Endothelial cell of umbilical vein (primary cell): ENCODE measurements around the gene SCTR. TPM values are rescaled to one million over a fixed set of nuclear protein-coding genes. Genes with fewer than 3 reads are reported as not detected.

ENCODE experiments used
- BruUV-seq: library from RNA; stranded (reverse); fragments of 400-500 nt; replicated peaks from 2 replicates; lab custom pipeline; 2021; lab: Mats Ljungman, UMichigan
- CTCF ChIA-PET: fragments of 300-600, 350-600 bp; sonication (Branson Sonifier 250); formaldehyde crosslinking; loops from one replicate; lab custom pipeline; 2021; ENCODE audit warnings: antibody characterized with exemption, inconsistent platforms; lab: Charles Lee
- POLR2A ChIA-PET: fragments of 300-600, 350-600 bp; sonication (Branson Sonifier 250); formaldehyde crosslinking; loops from one replicate; lab custom pipeline; 2021; ENCODE audit warnings: antibody characterized with exemption, inconsistent platforms; lab: Charles Lee
- DNase-seq: peaks from one replicate; pipeline ENCODE4 v3.0.0-alpha.2; 2011; ENCODE audit warnings: low read depth, low spot score
- FAIRE-seq: peaks from 2 replicates; lab custom pipeline; 2011; peaks lifted over from hg19 to GRCh38; lab: Jason Lieb, UNC
- H2AFZ ChIP-seq: 2 replicates; pipeline ENCODE4 v1.6.0; 2012; ENCODE audit warnings: low read depth, low read length, control low read depth, inconsistent platforms
- H3K27ac ChIP-seq: 2 replicates; pipeline ENCODE4 v1.5.1; 2011; ENCODE audit warnings: low read depth, mild to moderate bottlenecking, control low read depth, low read length, moderate library complexity; ENCODE audit not compliant: insufficient read depth
- H3K27me3 ChIP-seq, 2 experiments: 2 replicates each; pipeline versions ENCODE4 v1.6.0 to v1.6.1; 2011; ENCODE audit warnings: low read length in 2 of 2, mixed read lengths in 1 of 2; ENCODE audit not compliant: control insufficient read depth in 2 of 2, insufficient read depth in 2 of 2
- H3K36me3 ChIP-seq, 2 experiments: 2 replicates in 1 of 2; 3 replicates in 1 of 2; pipeline ENCODE4 v1.5.1; 2011; ENCODE audit warnings: low read length in 2 of 2, mild to moderate bottlenecking in 1 of 2, moderate library complexity in 1 of 2; ENCODE audit not compliant: control insufficient read depth in 2 of 2, insufficient read depth in 2 of 2; ENCODE audit errors: extremely low read depth in 1 of 2
- H3K4me1 ChIP-seq: 3 replicates; pipeline ENCODE4 v1.5.1; 2011; ENCODE audit warnings: mild to moderate bottlenecking, low read length; ENCODE audit not compliant: control insufficient read depth, insufficient read depth; ENCODE audit errors: extremely low read depth
- H3K4me2 ChIP-seq: 2 replicates; pipeline ENCODE4 v1.6.1; 2011; ENCODE audit warnings: low read length, control low read depth, mixed read lengths; ENCODE audit not compliant: insufficient read depth
- H3K4me3 ChIP-seq, 3 experiments: fragments of 200-600 bp in 1 of 3; sonication (generic), shearing (Covaris generic) in 1 of 3; replicated peaks in 1 of 3; 2 replicates each; pipeline ENCODE4 v1.5.1; 2011 to 2016; ENCODE audit warnings: control low read depth in 3 of 3, low read length in 3 of 3, mild to moderate bottlenecking in 2 of 3, inconsistent platforms in 1 of 3, low read depth in 1 of 3, moderate library complexity in 1 of 3; ENCODE audit not compliant: insufficient read depth in 1 of 3
- H3K79me2 ChIP-seq: 2 replicates; pipeline ENCODE4 v1.6.0; 2012; ENCODE audit warnings: low read length, inconsistent platforms; ENCODE audit not compliant: control insufficient read depth, insufficient read depth
- H3K9ac ChIP-seq: replicated peaks from 2 replicates; pipeline ENCODE3; 2011; ENCODE audit warnings: low read length, control low read depth; ENCODE audit not compliant: insufficient read depth; ENCODE audit errors: extremely low read depth
- H3K9me1 ChIP-seq: replicated peaks from 3 replicates; pipeline ENCODE4 v1.6.0; 2011; ENCODE audit warnings: mild to moderate bottlenecking, low read length; ENCODE audit not compliant: control insufficient read depth, insufficient read depth; ENCODE audit errors: extremely low read depth
- H3K9me3 ChIP-seq: replicated peaks from 2 replicates; pipeline ENCODE4 v1.5.1; 2012; ENCODE audit warnings: low read length, inconsistent platforms; ENCODE audit not compliant: control insufficient read depth, insufficient read depth
- H4K20me1 ChIP-seq: replicated peaks from 2 replicates; pipeline ENCODE3; 2011; ENCODE audit warnings: mild to moderate bottlenecking, low read length; ENCODE audit not compliant: control insufficient read depth, insufficient read depth; ENCODE audit errors: extremely low read depth
- EZH2 ChIP-seq: IDR thresholded peaks from 2 replicates; pipeline ENCODE4 v1.6.1; 2012; ENCODE audit warnings: borderline replicate concordance, low read depth, mild to moderate bottlenecking, moderate library complexity, low read length, inconsistent platforms; ENCODE audit not compliant: severe bottlenecking
- FOS ChIP-seq: IDR thresholded peaks from 2 replicates; pipeline ENCODE4 v1.6.1; 2011; ENCODE audit warnings: mild to moderate bottlenecking, low read length, moderate library complexity, borderline replicate concordance; ENCODE audit not compliant: insufficient read depth
- GATA2 ChIP-seq: IDR thresholded peaks from 2 replicates; pipeline ENCODE4 v1.7.0; 2011; ENCODE audit warnings: low read depth, mild to moderate bottlenecking, moderate library complexity, mixed read lengths, low read length; ENCODE audit not compliant: insufficient read length, insufficient read depth
- JUN ChIP-seq: IDR thresholded peaks from 2 replicates; pipeline ENCODE4 v1.6.1; 2011; ENCODE audit warnings: borderline replicate concordance, low read depth; ENCODE audit not compliant: insufficient read length, insufficient read depth
- MYC ChIP-seq: IDR thresholded peaks from one replicate; pipeline ENCODE4 v1.6.1; 2011; ENCODE audit warnings: mild to moderate bottlenecking, low read depth, low read length
- POLR2A ChIP-seq: IDR thresholded peaks from 2 replicates; pipeline ENCODE4 v1.6.1; 2012; ENCODE audit warnings: low read depth, mild to moderate bottlenecking, control low read depth, low read length
- POLR2AphosphoS5 ChIP-seq: IDR thresholded peaks from 2 replicates; pipeline ENCODE4 v1.6.1; 2012; ENCODE audit warnings: low read depth, mild to moderate bottlenecking, control low read depth, low read length, moderate library complexity; ENCODE audit not compliant: insufficient read depth
- dilution Hi-C: fragments of 300-500 bp; cut with MboI; formaldehyde crosslinking; loops from one replicate; pipeline ENCODE4 v1.15.0; 2019; ENCODE audit warnings: low sequenced_read_pairs; ENCODE audit not compliant: extremely low pct_ligation_motif_present
- intact Hi-C: fragments of 100-400 bp; cut with micrococcal nuclease; formaldehyde crosslinking; loops from one replicate; pipeline ENCODE4 v1.10.0; 2022
- polyA plus RNA-seq, 4 experiments: library from polyadenylated mRNA; depleted of rRNA in 3 of 4; stranded (reverse) in 3 of 4; unstranded in 1 of 4; fragments of >200 nt; gene quantifications; 2 replicates each; pipeline versions ENCODE4 v1.2.1 to v1.2.3, GENCODE V29; 2011 to 2012; ENCODE audit warnings: missing spikeins in 1 of 4
- total RNA-seq: library from RNA; stranded (reverse); gene quantifications from 2 replicates; pipeline ENCODE4 v1.2.3, GENCODE V29; 2021
- TF ChIP-seq, protein P1 (sequence below): IDR thresholded peaks from 2 replicates; pipeline ENCODE4 v1.6.1; 2011; ENCODE audit not compliant: insufficient read depth, insufficient read length
- TF ChIP-seq, protein P2 (sequence below), 2 donors: IDR thresholded peaks; 1 replicate in 1 of 2; 2 replicates in 1 of 2; pipeline ENCODE4 v1.5.1; 2011; ENCODE audit warnings: low read length in 2 of 2, mild to moderate bottlenecking in 2 of 2, moderate library complexity in 2 of 2, control low read depth in 1 of 2, inconsistent platforms in 1 of 2, low read depth in 1 of 2; ENCODE audit not compliant: insufficient read depth in 1 of 2; ENCODE audit errors: extremely low read depth in 1 of 2

SCTR gene
- total and polyA plus RNA-seq, 2 donors (not counting 3 experiments of a cell fraction or from before 2014, with no cell fraction given), result not detected

DNA sequence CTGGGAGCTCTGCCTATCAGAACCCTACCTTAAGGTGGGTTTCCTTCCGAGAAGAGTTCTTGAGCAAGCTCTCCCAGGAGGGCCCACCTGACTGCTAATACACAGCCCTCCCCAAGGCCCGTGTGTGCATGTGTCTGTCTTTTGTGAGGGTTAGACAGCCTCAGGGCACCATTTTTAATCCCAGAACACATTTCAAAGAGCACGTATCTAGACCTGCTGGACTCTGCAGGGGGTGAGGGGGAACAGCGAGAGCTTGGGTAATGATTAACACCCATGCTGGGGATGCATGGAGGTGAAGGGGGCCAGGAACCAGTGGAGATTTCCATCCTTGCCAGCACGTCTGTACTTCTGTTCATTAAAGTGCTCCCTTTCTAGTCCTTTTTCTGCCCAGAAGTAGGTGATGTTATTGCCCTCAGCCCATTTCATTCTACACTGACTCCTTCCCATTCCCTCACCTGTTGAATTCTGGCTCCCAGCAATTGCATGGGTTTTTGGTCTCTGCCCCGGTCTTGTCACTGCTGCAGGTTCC lies 86.1 kb downstream of the SCTR start:
- ChIA-PET POLR2A (no interaction called here), CTCF (interaction anchor here (1.1 to 1.9 kb wide), 3 partner anchors 11 to 38 kb away, joined by 3 to 6 read pairs (median 3); no protein-coding TSS in a partner anchor)
- no peaks in the 10 kb centered on the region for H3K79me2 ChIP-seq

GRCh38 chr2:119436993-119437772 lies 87.1 kb downstream of the SCTR start:
- H3K4me1 ChIP-seq, result peaks cover 5% of the 10 kb centered on the region
- H3K9me1 ChIP-seq, result no peaks in the 10 kb centered on the region
- dilution Hi-C loops (no loop called here), intact Hi-C loops (no loop called here)
- H2AFZ ChIP-seq, result no peak overlapping the region
- H3K9me3 ChIP-seq, result no peaks in the 10 kb centered on the region
- FAIRE-seq (no peak), DNase-seq (no peak)
- no peak overlapping the region for H3K4me3 ChIP-seq
- no peaks in the 10 kb centered on the region for H3K27me3 ChIP-seq
- no peaks in the 10 kb centered on the region for H4K20me1 ChIP-seq
- BruUV-seq, result no TSS peak
- no peak overlapping the region for H3K4me2 ChIP-seq
- ChIA-PET CTCF (interaction anchor here (1.1 kb wide), 1 partner anchor 20 kb away, joined by 3 read pairs; no protein-coding TSS in a partner anchor), POLR2A (no interaction called here)
- TF ChIP-seq GATA2, result no peak
- no peak for TF ChIP-seq FOS
- TF ChIP-seq JUN, result no peak
- no peak for TF ChIP-seq POLR2A
- no peak for TF ChIP-seq EZH2
- TF ChIP-seq MYC, result no peak
- TF ChIP-seq, protein P1, sequence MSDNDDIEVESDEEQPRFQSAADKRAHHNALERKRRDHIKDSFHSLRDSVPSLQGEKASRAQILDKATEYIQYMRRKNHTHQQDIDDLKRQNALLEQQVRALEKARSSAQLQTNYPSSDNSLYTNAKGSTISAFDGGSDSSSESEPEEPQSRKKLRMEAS, result no peak
- no peak for TF ChIP-seq POLR2AphosphoS5
- TF ChIP-seq, protein P2, sequence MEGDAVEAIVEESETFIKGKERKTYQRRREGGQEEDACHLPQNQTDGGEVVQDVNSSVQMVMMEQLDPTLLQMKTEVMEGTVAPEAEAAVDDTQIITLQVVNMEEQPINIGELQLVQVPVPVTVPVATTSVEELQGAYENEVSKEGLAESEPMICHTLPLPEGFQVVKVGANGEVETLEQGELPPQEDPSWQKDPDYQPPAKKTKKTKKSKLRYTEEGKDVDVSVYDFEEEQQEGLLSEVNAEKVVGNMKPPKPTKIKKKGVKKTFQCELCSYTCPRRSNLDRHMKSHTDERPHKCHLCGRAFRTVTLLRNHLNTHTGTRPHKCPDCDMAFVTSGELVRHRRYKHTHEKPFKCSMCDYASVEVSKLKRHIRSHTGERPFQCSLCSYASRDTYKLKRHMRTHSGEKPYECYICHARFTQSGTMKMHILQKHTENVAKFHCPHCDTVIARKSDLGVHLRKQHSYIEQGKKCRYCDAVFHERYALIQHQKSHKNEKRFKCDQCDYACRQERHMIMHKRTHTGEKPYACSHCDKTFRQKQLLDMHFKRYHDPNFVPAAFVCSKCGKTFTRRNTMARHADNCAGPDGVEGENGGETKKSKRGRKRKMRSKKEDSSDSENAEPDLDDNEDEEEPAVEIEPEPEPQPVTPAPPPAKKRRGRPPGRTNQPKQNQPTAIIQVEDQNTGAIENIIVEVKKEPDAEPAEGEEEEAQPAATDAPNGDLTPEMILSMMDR (IDR thresholded peaks at IDR 0.05; ENCODE audit: extremely low read depth in 1 of 2, insufficient read depth in 1 of 2, low read depth in 1 of 2, low read length in 2 of 2), result no peak
- no peak overlapping the region for H3K9ac ChIP-seq
- H3K27ac ChIP-seq, result no peak overlapping the region
- no peaks in the 10 kb centered on the region for H3K79me2 ChIP-seq
- no peaks in the 10 kb centered on the region for H3K36me3 ChIP-seq

More for the DNA sequence above, 86.1 kb downstream of the SCTR start:
- no peak for FAIRE-seq
- H4K20me1 ChIP-seq, result no peaks in the 10 kb centered on the region
- H2AFZ ChIP-seq, result no peak overlapping the region
- H3K4me2 ChIP-seq, result no peak overlapping the region
- BruUV-seq, result no TSS peak
- no peak for DNase-seq
- H3K9me1 ChIP-seq, result no peaks in the 10 kb centered on the region
- no peaks in the 10 kb centered on the region for H3K27me3 ChIP-seq
- no peak for TF ChIP-seq POLR2A
- no peak for TF ChIP-seq MYC
- no peaks in the 10 kb centered on the region for H3K4me1 ChIP-seq
- intact Hi-C loops, result no loop called here
- H3K4me3 ChIP-seq, result no peak overlapping the region
- no peaks in the 10 kb centered on the region for H3K36me3 ChIP-seq
- no peaks in the 10 kb centered on the region for H3K9me3 ChIP-seq
- no peak overlapping the region for H3K27ac ChIP-seq
- H3K9ac ChIP-seq, result no peak overlapping the region
- dilution Hi-C loops, result no loop called here
